Progenitor cell of endocrine pancreas (in vitro differentiated cells): Measurements from ENCODE around the gene CCDC182. TPM values are rescaled to one million over a fixed set of nuclear protein-coding genes. Genes with fewer than 3 reads are reported as not detected.
A peak's percentile ranks its signal among the peaks of the same experiment; 100 is the strongest.

ENCODE experiments used
- DNase-seq: peaks from one replicate; pipeline ENCODE4 v3.0.0; 2021; ENCODE audit warnings: low spot score; ENCODE audit not compliant: unreplicated experiment
- H3K27ac Mint-ChIP-seq: 2 replicates; pipeline ENCODE4 v1.8.0; 2021; ENCODE audit warnings: mild to moderate bottlenecking, moderate library complexity, mixed read lengths
- H3K27me3 Mint-ChIP-seq: 2 replicates; pipeline ENCODE4 v1.8.0; 2021; ENCODE audit warnings: mixed read lengths
- H3K36me3 Mint-ChIP-seq: 2 replicates; pipeline ENCODE4 v1.8.0; 2022; ENCODE audit warnings: mixed read lengths; ENCODE audit not compliant: insufficient read depth
- H3K4me1 Mint-ChIP-seq: 2 replicates; pipeline ENCODE4 v1.8.0; 2021; ENCODE audit warnings: low read depth, mixed read lengths
- H3K4me3 Mint-ChIP-seq: 2 replicates; pipeline ENCODE4 v1.8.0; 2021; ENCODE audit warnings: low read depth, mild to moderate bottlenecking, moderate library complexity, mixed read lengths
- H3K9me3 Mint-ChIP-seq: 2 replicates; pipeline ENCODE4 v1.8.0; 2021; ENCODE audit warnings: low read depth, mixed read lengths
- CTCF ChIP-seq: fragments of 200-600 bp; sonication (generic); IDR thresholded peaks from one replicate; pipeline ENCODE4 v1.5.0; 2021; ENCODE audit warnings: antibody characterized with exemption, mild to moderate bottlenecking; ENCODE audit not compliant: unreplicated experiment
- total RNA-seq: library from RNA; stranded (reverse); gene quantifications from 2 replicates; pipeline ENCODE4 v1.2.1, GENCODE V29; 2021

The CCDC182 gene
- total RNA-seq, 1 donor from 2014 or later = not detected

GRCh38 chr17:57751348-57751971 lies 6.4 kb upstream of the CCDC182 start:
- Mint-ChIP-seq H3K4me1 (no peaks in the 10 kb centered on the region), H3K27ac (no peak overlapping the region)
- no peak for TF ChIP-seq CTCF

GRCh38 chr17:57750895-57751294 lies 5.8 kb upstream of the CCDC182 start:
- TF ChIP-seq CTCF = no peak

More at GRCh38 chr17:57751348-57751971, 6.4 kb upstream of the CCDC182 start:
- Mint-ChIP-seq H3K27me3 (peaks cover 84% of the 10 kb centered on the region), H3K9me3 (no peaks in the 10 kb centered on the region), H3K36me3 (no peaks in the 10 kb centered on the region), H3K4me3 (no peak overlapping the region)
- DNase-seq = no peak

GRCh38 chr17:57750109-57750871 lies 5.2 kb upstream of the CCDC182 start:
- DNase-seq = no peak
- no peak overlapping the region for H3K4me3 Mint-ChIP-seq
- H3K9me3 Mint-ChIP-seq = no peaks in the 10 kb centered on the region
- no peak overlapping the region for H3K27ac Mint-ChIP-seq
- H3K27me3 Mint-ChIP-seq = peaks cover 85% of the 10 kb centered on the region
- no peaks in the 10 kb centered on the region for H3K4me1 Mint-ChIP-seq
- no peaks in the 10 kb centered on the region for H3K36me3 Mint-ChIP-seq
- no peak for TF ChIP-seq CTCF

More at GRCh38 chr17:57750895-57751294, 5.8 kb upstream of the CCDC182 start:
- H3K4me1 Mint-ChIP-seq = no peaks in the 10 kb centered on the region
- no peak overlapping the region for H3K4me3 Mint-ChIP-seq
- peaks cover 85% of the 10 kb centered on the region for H3K27me3 Mint-ChIP-seq
- DNase-seq = no peak
- no peak overlapping the region for H3K27ac Mint-ChIP-seq
- H3K9me3 Mint-ChIP-seq = no peaks in the 10 kb centered on the region
- H3K36me3 Mint-ChIP-seq = no peaks in the 10 kb centered on the region

- Mint-ChIP-seq H3K4me1 (no peaks in the 10 kb centered on the region), H3K36me3 (no peaks in the 10 kb centered on the region), H3K4me3 (no peak overlapping the region), H3K27ac (no peak overlapping the region), H3K9me3 (no peaks in the 10 kb centered on the region), H3K27me3 (peaks cover 90% of the 10 kb centered on the region)
- TF ChIP-seq CTCF = no peak
- DNase-seq = no peak
Measured at GRCh38 chr17:57749701-57750100, 4.6 kb upstream of the CCDC182 start.

- Mint-ChIP-seq H3K27ac (no peak overlapping the region), H3K27me3 (peaks cover 88% of the 10 kb centered on the region), H3K4me1 (no peaks in the 10 kb centered on the region), H3K4me3 (no peak overlapping the region), H3K36me3 (no peaks in the 10 kb centered on the region), H3K9me3 (no peaks in the 10 kb centered on the region)
- peak; percentile 77 for TF ChIP-seq CTCF
- DNase-seq = no peak
Measured at GRCh38 chr17:57747221-57748017, 2.3 kb upstream of the CCDC182 start.
